Kidney (tissue), 14 donors: ENCODE results near the gene SLC24A4. TPM values are rescaled to one million over a fixed set of nuclear protein-coding genes. Genes with fewer than 3 reads are reported as not detected.
"Not testable (repeated sequence)": the region's sequence is repeated elsewhere in the genome, so short reads cannot be mapped to it uniquely, and the experiment has no call there.

Source experiments
- DNase-seq, 5 donors: peaks; one replicate each; pipeline ENCODE4 v3.0.0-alpha.2; 2013 to 2020
- FAIRE-seq: peaks from 2 replicates; lab custom pipeline; 2012; peaks lifted over from hg19 to GRCh38; lab: Jason Lieb, UNC
- H3K27ac ChIP-seq, 2 donors: one replicate each; pipeline ENCODE4 v1.7.0; 2013; ENCODE audit warnings: low read depth in 2 of 2, low read length in 2 of 2, inconsistent platforms in 1 of 2
- H3K27me3 ChIP-seq: one replicate; pipeline ENCODE4 v1.7.1; 2013; ENCODE audit warnings: low read length, inconsistent platforms; ENCODE audit not compliant: control insufficient read depth, insufficient read depth
- H3K36me3 ChIP-seq, 3 donors: one replicate each; pipeline versions ENCODE4 v1.7.0 to v1.7.1; 2013; ENCODE audit warnings: low read length in 3 of 3, control low read depth in 1 of 3, inconsistent platforms in 1 of 3; ENCODE audit not compliant: insufficient read depth in 3 of 3, control insufficient read depth in 2 of 3
- H3K4me1 ChIP-seq, 3 donors: one replicate each; pipeline versions ENCODE4 v1.7.0 to v1.7.1; 2013; ENCODE audit warnings: low read length in 3 of 3, inconsistent platforms in 1 of 3, low read depth in 1 of 3; ENCODE audit not compliant: control insufficient read depth in 2 of 3, insufficient read depth in 2 of 3
- H3K4me3 ChIP-seq, 3 donors: one replicate each; pipeline versions ENCODE4 v1.7.0 to v1.8.1; 2013; ENCODE audit warnings: low read length in 3 of 3, control low read depth in 1 of 3, inconsistent platforms in 1 of 3
- H3K9ac ChIP-seq, 3 donors: one replicate each; pipeline versions ENCODE4 v1.7.0 to v1.7.1; 2013; ENCODE audit warnings: low read length in 3 of 3, control low read depth in 1 of 3, inconsistent platforms in 1 of 3
- H3K9me3 ChIP-seq, 3 donors: one replicate each; pipeline versions ENCODE4 v1.7.0 to v1.7.1; 2013; ENCODE audit warnings: low read length in 3 of 3, control low read depth in 1 of 3, inconsistent platforms in 1 of 3; ENCODE audit not compliant: control insufficient read depth in 2 of 3, insufficient read depth in 1 of 3
- CTCF ChIP-seq: IDR thresholded peaks from 3 replicates; pipeline ENCODE4 v1.5.1; 2012; ENCODE audit warnings: mild to moderate bottlenecking, moderate library complexity, borderline replicate concordance; ENCODE audit not compliant: insufficient read depth; ENCODE audit errors: extremely low read depth
- intact Hi-C: fragments of 100-400 bp; cut with DNase I; formaldehyde crosslinking; loops from one replicate; pipeline ENCODE4 v1.11.1; 2022
- polyA plus RNA-seq: library from polyadenylated mRNA; stranded (reverse); fragments of 350-450 nt; fragmentation: Illumina TruSeq; extraction: RNeasy Lipid Tissue Mini Kit (QIAGEN cat#74804); gene quantifications from one replicate; pipeline ENCODE4 v1.2.3, GENCODE V29; 2014; ENCODE audit warnings: low read depth, low replicate concordance; ENCODE audit not compliant: insufficient read depth
- total RNA-seq: library from RNA; stranded (reverse); fragmentation: NEBNext Ultra II Directional; extraction: Animal tissue kit (Norgen Biotek cat#: 25700); gene quantifications from one replicate; pipeline ENCODE4 v1.2.1, GENCODE V29; 2021
- donor health status: control.
- donor health status: control.
- donor health status: control.
- donor health status: control.
- donor health status: control.
- donor health status: DM: yes; HTN: yes; CAD: no.
- donor health status: Normal renal cell carcinoma (clear cell type).

Gene SLC24A4
- total and polyA plus RNA-seq, 2 donors from 2014 or later = 0.32 to 0.85 TPM

- FAIRE-seq (no peak), DNase-seq (no peak)
- H3K36me3 ChIP-seq = no peaks in the 10 kb centered on the region
- H3K27me3 ChIP-seq = no peaks in the 10 kb centered on the region
- intact Hi-C loops = no loop called here
- no peak overlapping the region for H3K27ac ChIP-seq
- H3K9me3 ChIP-seq = no peaks in the 10 kb centered on the region
- no peak for TF ChIP-seq CTCF
- H3K9ac ChIP-seq = no peak overlapping the region
- no peak overlapping the region for H3K4me3 ChIP-seq
- H3K4me1 ChIP-seq = no peaks in the 10 kb centered on the region
Observed at GRCh38 chr14:92531106-92531873, 208.3 kb downstream of the SLC24A4 start.

- FAIRE-seq (no peak), DNase-seq (no peak)
- Histone ChIP-seq H3K27me3 (no peaks in the 10 kb centered on the region), H3K9me3 (no peaks in the 10 kb centered on the region), H3K27ac (no peak overlapping the region), H3K4me3 (no peak overlapping the region), H3K4me1 (no peaks in the 10 kb centered on the region), H3K36me3 (no peaks in the 10 kb centered on the region), H3K9ac (no peak overlapping the region)
- TF ChIP-seq CTCF = no peak
- intact Hi-C loops = no loop called here
Observed at GRCh38 chr14:92532490-92533163, 209.7 kb downstream of the SLC24A4 start.

- Histone ChIP-seq H3K4me3 (no peak overlapping the region), H3K27me3 (no peaks in the 10 kb centered on the region), H3K4me1 (peaks cover 0 to 14% (median 11%) of the 10 kb centered on the region in 3 donors), H3K27ac (no peak overlapping the region), H3K36me3 (no peaks in the 10 kb centered on the region), H3K9me3 (no peaks in the 10 kb centered on the region), H3K9ac (no peak overlapping the region)
- no peak for FAIRE-seq
- intact Hi-C loops = no loop called here
- no peak for DNase-seq
- no peak for TF ChIP-seq CTCF
Observed at GRCh38 chr14:92534932-92535643, 212.1 kb downstream of the SLC24A4 start.

- H3K4me3 ChIP-seq, H3K9me3 ChIP-seq, H3K27ac ChIP-seq, H3K27me3 ChIP-seq, H3K36me3 ChIP-seq, H3K9ac ChIP-seq, DNase-seq, FAIRE-seq, intact Hi-C loops: not testable (repeated sequence)
- peaks cover 0 to 25% (median 22%) of the 10 kb centered on the region in 3 donors for H3K4me1 ChIP-seq
Observed at GRCh38 chr14:92536231-92536630, 213.3 kb downstream of the SLC24A4 start.
